Stimulated activated memory B cell treated with anti-CD40 and anti-IgM and Interleukin-4, amounts not matched to agents 10 μg/mL and 1 μg/mL and 100 μg/mL, for 72 hours (primary cell): ENCODE measurements around the gene EEF1A2.

Source experiments
- ATAC-seq: fragments of 150-1000 bp; cut with Tn5 transposase; 2 replicates; pipeline ENCODE4 v1.10.0; 2021
- H3K27ac Mint-ChIP-seq: one replicate; pipeline ENCODE4 v1.8.0; 2022; ENCODE audit warnings: mild to moderate bottlenecking, mixed read lengths
- H3K27me3 Mint-ChIP-seq: one replicate; pipeline ENCODE4 v1.8.0; 2022; ENCODE audit warnings: mixed read lengths
- H3K36me3 Mint-ChIP-seq: one replicate; pipeline ENCODE4 v1.8.0; 2022; ENCODE audit warnings: mixed read lengths
- H3K4me1 Mint-ChIP-seq: one replicate; pipeline ENCODE4 v1.8.0; 2022; ENCODE audit warnings: mixed read lengths
- H3K4me3 Mint-ChIP-seq: one replicate; pipeline ENCODE4 v1.8.0; 2022; ENCODE audit warnings: mild to moderate bottlenecking, moderate library complexity, mixed read lengths
- H3K9me3 Mint-ChIP-seq: one replicate; pipeline ENCODE4 v1.8.0; 2022; ENCODE audit warnings: mixed read lengths

EEF1A2 gene

DNA sequence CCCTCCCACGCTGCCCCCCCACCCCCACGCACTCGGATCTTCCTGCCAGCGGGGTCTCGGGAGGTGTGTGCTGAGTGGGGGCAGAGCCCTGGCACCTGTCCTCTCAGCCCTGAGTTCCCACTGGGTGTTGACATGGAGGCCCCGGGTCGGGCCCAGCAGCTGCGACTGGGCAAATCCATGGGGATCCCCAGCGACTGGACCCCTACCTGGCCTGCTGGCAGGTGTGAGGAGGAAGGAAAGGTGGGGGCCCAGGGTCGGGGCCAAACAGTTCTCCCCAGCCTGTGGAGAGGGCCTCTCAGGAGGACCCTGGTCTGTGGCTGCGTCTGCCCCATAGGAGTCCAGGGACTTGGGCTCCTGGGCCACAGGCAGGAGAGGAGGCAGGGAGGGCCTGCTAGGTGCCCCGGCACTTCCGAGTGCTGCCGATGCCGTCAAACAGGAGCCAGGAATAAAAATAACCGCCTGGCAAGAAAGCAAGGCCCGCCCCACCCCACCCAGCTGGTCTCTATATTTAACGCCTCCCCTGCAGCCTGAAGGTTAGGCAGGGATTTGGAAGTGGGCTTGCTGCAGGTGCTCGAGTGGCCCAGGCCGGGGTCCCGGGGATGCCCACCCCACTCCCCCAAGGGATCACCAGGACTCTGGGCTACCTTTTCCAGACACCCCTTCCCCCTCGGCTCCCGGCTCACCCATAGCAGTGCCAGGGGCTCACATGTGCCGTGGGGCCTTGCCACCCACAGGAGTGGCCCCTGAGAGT lies 1.4 kb upstream of the EEF1A2 start:
- Mint-ChIP-seq H3K27ac (no peak overlapping the region), H3K4me1 (peaks cover 13% of the 10 kb centered on the region), H3K4me3 (no peak overlapping the region), H3K36me3 (no peaks in the 10 kb centered on the region), H3K27me3 (peaks cover 35% of the 10 kb centered on the region), H3K9me3 (peaks cover 4% of the 10 kb centered on the region)
- no peak for ATAC-seq

DNA sequence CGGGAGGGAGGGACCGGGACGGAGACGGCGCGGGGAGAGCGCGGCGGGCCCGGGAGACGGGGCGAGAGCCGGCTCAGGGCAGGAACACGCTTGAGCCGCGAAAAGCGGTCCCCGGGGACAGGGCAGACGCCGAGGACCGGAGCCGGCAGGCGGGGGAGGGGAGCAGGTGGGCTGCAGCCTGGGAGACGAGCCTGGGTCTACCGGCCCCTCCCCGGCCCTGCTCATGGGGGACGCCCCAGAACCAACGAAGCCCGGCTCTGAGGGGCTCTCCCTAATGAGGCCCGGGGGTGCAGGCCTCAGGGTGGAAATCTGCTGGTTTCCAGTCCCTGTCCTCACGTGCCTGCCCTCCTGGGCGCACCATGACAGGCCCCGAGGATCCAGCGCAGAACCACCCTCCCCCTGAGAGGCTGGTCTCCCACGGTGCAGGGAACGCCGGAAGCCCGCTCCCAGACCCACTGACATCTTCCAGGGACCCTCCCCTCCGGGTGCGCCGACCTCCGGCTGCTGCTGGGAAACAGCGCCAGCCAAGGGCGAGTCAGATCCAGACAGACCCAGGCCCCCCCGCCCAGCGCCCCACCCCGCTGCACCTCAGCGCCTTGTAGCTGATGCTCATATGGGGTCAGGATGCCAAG lies 571 bp upstream of the EEF1A2 start:
- no peak for ATAC-seq
- Mint-ChIP-seq H3K4me3 (peak overlapping the region; percentile 31), H3K4me1 (peaks cover 13% of the 10 kb centered on the region), H3K36me3 (no peaks in the 10 kb centered on the region), H3K27me3 (peaks cover 28% of the 10 kb centered on the region), H3K27ac (no peak overlapping the region), H3K9me3 (no peaks in the 10 kb centered on the region)

DNA sequence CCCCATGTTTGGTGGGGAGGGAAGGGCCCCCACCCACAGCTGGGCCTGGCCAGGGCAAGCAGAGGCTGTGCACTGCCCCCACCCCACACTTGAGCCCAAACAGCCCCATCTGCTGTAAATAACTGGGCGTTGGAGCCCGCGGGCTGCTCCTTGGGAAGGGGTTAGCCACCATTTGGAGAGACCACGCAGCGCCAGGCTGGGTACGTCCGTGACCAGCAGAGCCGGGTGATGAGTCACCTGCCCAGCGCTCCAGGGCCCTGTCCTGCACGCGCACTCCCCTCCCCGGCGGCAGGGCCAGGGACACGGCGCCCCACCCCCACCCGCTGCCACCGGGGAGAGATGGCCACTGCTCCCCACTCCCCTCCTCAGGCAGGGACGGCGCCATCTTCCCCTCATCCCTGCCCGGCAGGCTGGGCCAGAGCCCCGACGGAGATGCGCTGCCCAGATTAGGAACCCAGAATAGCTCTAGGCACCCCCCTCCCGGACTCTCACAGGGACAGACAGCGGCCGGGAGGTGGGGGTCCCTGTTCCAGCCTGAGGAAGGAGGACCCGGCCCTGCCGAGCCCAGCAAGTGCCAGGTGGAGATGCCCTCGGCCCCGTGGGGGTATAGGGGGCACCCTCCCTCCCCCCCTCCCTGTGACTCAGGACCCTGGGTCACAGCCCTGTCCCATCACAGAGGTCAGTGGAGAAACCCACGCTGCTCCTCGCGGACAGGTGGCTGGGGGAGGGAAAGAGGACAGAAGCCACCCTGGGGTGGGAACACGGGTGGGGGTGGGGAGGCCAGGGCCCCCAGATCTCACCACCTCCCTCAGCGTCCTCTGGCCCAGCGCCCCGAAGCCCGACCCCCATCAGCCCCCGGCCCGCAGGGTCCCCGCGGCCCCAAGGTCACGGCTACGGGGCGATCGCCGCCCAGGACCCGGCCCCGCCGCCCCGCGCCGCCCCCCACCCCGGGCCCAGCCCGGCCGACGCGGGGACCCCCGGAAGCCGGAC lies 642 bp downstream of the EEF1A2 start:
- Mint-ChIP-seq H3K36me3 (no peaks in the 10 kb centered on the region), H3K4me1 (peaks cover 13% of the 10 kb centered on the region), H3K27ac (no peak overlapping the region), H3K4me3 (peak overlapping the region; percentile 42), H3K27me3 (peaks cover 28% of the 10 kb centered on the region), H3K9me3 (no peaks in the 10 kb centered on the region)
- peak; percentile 1 for ATAC-seq

DNA sequence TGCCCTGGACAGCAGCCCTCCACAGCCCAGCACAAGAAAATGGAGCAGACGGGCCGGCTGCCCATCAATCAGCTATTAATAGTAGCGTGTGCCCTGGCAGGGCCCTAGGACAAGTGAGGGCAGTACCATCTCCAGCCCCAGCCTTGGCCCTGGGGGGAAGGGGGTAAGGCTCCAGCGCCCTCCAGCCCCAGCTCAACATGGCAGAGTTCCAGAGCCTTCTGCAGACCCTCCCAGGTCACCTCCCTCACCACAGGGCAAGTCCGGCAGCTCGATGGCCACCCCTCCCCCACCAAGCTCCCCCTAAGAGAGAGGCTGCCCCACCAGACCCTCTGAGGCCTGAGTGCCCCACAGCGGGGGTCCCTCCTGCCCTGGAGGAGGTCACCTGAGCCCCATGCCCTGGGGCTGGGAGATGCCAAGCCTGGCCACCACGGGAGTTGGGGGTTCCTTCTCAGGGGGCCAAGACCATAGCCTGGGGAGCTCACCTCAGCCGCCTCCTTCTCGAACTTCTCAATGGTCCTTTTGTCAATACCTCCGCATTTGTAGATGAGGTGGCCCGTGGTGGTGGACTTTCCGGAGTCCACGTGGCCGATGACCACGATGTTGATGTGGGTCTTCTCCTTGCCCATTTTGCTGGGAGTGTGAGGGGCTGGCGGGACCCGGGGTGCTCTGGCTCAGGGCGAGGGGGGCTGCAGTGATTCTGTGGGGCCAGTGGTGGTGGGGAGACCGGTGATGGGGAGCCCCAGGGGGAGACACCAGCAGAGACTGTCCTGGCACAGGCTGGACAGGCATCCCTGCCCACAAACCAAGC lies 1.5 kb downstream of the EEF1A2 start:
- Mint-ChIP-seq H3K4me1 (peaks cover 13% of the 10 kb centered on the region), H3K4me3 (no peak overlapping the region), H3K27me3 (peaks cover 35% of the 10 kb centered on the region), H3K27ac (no peak overlapping the region), H3K9me3 (peaks cover 5% of the 10 kb centered on the region), H3K36me3 (no peaks in the 10 kb centered on the region)
- ATAC-seq, result no peak

DNA sequence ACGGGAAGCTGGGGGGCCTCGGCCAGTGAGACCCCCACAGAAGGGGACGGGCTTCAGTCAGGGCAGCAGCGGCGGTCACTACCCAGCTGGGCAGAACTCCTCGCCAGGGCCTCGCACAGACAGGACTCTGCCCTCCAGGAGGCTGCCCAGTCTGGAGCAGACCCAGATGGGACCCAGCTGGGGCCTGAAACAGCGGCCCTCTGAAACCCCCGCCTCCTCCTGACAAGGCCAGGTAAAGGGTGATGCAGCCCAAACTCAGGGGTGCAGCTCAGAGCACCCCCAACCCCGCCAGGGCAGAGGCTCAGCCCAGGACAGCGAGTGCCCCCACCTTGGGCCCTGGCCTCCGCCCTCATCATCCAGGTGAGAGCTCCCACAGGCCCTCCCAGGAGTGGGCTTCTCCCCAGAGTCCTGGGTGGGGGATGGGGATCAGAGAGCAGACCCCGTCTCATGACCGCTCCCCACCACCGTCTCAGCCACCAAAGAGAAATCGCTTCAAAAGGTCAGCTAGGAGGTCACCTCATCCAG lies 2.2 kb downstream of the EEF1A2 start:
- Mint-ChIP-seq H3K27me3 (peaks cover 42% of the 10 kb centered on the region), H3K4me3 (peak overlapping the region; percentile 59), H3K9me3 (peaks cover 11% of the 10 kb centered on the region), H3K4me1 (peaks cover 13% of the 10 kb centered on the region), H3K36me3 (no peaks in the 10 kb centered on the region), H3K27ac (no peak overlapping the region)
- no peak for ATAC-seq

DNA sequence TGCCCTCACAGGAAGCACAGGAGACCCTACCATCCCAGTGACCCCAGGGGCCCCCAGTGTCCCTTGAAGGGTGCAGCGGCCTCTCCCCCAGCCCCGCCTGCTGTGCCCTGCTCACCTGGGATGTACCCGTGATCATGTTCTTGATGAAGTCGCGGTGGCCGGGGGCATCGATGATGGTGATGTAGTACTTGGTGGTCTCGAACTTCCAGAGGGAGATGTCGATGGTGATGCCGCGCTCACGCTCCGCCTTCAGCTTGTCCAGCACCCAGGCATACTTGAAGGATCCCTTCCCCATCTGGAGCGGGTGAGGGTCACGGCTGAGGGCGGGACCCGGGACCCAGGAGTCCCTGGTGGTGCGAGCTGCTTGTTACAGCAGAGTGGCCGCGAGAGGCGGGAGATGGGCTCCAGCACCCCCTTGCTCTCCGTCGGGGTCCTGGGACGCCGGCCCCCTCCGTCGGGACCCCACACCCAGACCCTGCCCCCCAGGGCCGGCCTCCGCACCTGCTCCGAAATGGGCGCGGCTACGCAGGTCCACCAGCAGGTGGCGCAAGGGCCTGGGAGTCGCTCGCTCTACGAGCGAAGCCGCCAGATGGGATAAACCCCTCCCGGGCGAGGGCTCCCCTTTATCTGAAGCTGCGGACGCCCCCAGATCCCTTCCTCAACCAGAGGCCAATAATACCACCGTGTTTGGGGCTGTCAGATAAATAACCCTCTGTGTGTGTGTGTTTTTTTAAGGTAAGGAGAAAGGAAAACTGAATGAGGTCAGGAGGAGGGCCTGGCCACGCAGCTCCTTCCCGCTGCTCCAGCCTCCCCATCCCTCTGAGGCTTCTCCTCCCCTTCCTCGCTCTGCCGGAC lies 2.9 kb downstream of the EEF1A2 start:
- Mint-ChIP-seq H3K9me3 (peaks cover 14% of the 10 kb centered on the region), H3K4me3 (peak overlapping the region; percentile 59), H3K36me3 (no peaks in the 10 kb centered on the region), H3K27ac (no peak overlapping the region), H3K27me3 (peaks cover 49% of the 10 kb centered on the region), H3K4me1 (peaks cover 13% of the 10 kb centered on the region)
- ATAC-seq, result peak; percentile 52

DNA sequence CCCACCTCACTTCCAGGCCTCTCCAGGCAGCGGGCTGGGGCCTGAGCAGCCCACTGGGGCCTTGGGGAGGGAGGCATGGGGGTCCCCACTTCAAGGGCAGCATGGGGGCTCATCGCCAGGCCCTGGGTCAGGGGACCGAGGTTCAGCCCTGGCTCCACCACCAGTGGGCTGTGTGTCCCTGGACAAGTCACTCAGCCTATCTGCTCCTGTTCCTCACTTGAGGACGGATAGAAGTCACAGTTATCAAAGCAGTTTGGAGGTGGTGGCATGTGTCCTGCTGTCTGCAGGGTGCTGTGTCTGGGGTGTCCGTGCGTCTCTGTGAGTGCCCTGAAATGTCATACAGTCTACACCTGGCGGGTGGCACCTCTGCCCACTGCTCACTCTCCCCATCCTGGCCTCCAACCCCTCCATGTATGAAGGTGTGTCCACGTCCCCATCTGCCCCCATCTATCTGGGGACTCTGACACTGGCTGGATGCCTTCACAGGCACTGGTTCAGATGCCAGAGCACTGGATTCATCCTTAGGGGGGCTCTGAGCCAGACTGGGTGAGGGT lies 3.6 kb downstream of the EEF1A2 start:
- Mint-ChIP-seq H3K9me3 (peaks cover 14% of the 10 kb centered on the region), H3K36me3 (no peaks in the 10 kb centered on the region), H3K27me3 (peaks cover 55% of the 10 kb centered on the region), H3K27ac (no peak overlapping the region), H3K4me1 (peaks cover 13% of the 10 kb centered on the region), H3K4me3 (no peak overlapping the region)
- ATAC-seq, result no peak

DNA sequence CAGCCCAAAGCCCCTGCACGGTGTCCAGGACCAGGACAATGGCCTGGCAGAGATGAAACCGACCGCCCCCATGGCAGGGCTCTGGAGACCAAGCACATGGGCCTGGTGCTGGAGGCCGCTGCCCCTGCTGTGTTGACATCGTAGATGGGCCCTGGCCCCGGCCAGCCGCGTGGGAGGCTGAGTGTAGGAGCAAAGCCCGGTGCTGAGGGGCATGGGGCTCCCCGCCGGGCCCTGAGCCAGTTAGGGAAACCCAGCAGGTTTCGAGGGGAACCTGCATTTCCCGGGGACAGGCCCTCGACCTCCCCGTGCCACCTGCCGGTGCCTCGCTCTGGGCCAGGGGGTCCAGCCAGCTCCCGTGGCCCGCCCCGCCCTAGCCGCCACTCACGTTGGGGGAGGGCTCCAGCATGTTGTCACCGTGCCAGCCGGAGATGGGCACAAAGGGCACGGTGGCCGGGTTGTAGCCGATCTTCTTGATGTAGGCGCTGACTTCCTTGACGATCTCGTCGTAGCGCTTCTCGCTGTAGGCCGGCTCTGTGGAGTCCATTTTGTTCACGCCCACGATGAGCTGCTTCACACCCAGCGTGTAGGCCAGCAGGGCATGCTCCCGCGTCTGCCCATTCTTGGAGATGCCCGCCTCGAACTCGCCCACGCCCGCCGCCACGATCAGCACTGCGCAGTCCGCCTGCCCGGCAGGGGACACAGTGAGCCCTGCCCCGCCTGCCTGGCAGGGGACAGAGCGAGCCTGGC lies 4.3 kb downstream of the EEF1A2 start:
- Mint-ChIP-seq H3K9me3 (peaks cover 14% of the 10 kb centered on the region), H3K4me3 (no peak overlapping the region), H3K4me1 (peaks cover 13% of the 10 kb centered on the region), H3K36me3 (no peaks in the 10 kb centered on the region), H3K27me3 (peaks cover 62% of the 10 kb centered on the region), H3K27ac (no peak overlapping the region)
- ATAC-seq, result no peak

DNA sequence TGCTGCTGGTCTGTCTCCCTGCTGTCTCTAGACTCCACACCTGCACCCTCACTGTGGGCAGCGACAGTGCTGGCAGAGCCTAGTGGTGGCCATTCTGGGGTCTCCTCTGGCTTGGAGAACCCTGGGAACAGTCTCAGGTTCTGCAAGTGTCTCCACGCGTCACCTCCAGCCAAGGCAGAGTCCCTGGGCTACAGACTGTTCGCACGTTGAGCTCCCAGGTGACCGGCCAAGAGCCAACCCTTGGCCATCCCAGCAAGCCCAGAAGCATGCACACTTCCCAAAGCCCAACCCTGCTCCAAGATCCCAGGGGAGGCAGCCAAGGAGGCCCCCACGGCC lies 4.8 kb downstream of the EEF1A2 start:
- peaks cover 14% of the 10 kb centered on the region for H3K9me3 Mint-ChIP-seq
- no peak overlapping the region for H3K27ac Mint-ChIP-seq
- H3K4me3 Mint-ChIP-seq, result no peak overlapping the region
- no peaks in the 10 kb centered on the region for H3K36me3 Mint-ChIP-seq
- peaks cover 13% of the 10 kb centered on the region for H3K4me1 Mint-ChIP-seq
- peaks cover 66% of the 10 kb centered on the region for H3K27me3 Mint-ChIP-seq
- ATAC-seq, result no peak

DNA sequence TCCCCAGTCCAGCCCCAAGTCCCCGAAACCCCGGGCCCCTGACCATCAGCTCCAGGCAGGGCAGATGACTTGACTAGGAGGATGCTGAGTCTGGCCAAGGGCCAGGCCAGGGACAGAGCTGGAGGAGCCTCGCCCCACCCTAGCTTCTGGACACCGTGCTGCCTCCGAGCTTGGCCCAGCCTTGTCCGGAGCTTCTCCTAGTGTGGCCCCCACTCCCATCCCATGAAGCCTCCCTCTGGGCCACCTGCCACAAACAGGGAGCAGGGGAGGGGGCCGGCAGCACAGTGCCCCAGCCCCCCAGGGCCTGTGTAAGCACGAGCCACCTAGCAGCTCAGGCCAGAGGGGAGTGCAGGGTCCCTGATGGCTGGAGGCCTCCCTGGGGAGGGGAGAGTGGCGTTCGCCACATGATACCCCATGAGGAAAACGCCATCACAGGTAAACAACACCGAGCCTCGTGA lies 5.3 kb downstream of the EEF1A2 start:
- Mint-ChIP-seq H3K27me3 (peaks cover 66% of the 10 kb centered on the region), H3K36me3 (no peaks in the 10 kb centered on the region), H3K4me3 (no peak overlapping the region), H3K4me1 (peaks cover 13% of the 10 kb centered on the region), H3K27ac (no peak overlapping the region), H3K9me3 (peaks cover 14% of the 10 kb centered on the region)
- ATAC-seq, result no peak

DNA sequence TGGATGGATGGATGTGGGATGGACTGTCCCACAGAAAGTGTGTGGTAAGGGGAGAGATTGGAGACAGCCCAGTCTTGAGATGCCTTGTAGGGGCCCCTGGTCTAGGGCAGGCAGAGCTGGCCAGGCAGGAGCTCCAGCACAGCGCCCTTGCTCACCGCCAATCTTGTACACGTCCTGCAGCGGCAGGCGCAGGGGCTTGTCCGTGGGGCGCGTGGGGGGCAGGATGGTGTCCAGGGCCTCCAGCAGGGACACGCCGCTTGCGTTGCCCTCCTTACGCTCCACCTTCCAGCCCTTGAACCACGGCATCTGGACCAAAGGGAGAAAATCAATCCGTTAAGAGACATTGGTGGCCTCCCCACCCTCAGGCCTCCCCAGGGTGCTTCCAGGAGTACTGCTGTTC lies 5.9 kb downstream of the EEF1A2 start:
- no peak for ATAC-seq
- H3K4me3 Mint-ChIP-seq, result no peak overlapping the region
- no peak overlapping the region for H3K27ac Mint-ChIP-seq

DNA sequence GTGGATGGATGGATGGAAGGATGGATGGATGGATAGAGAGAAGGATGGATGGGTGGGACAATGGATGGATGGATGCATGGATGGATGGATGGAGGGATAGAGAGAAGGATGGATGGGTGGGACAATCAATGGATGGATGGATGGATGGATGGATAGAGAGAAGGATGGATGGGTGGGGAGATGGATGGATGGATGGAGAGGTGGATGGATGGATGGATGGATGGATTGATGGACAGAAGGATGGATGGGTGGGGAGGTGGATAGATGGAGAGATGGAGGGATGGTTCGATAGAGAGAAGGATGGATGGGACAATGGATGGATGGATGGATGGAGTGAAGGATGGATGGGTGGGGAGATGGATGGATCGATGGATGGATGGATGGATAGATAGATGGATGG lies 6.4 kb downstream of the EEF1A2 start:
- peaks cover 13% of the 10 kb centered on the region for H3K4me1 Mint-ChIP-seq
- no peaks in the 10 kb centered on the region for H3K36me3 Mint-ChIP-seq
- H3K9me3 Mint-ChIP-seq, result peaks cover 14% of the 10 kb centered on the region
- H3K4me3 Mint-ChIP-seq, result no peak overlapping the region
- peaks cover 60% of the 10 kb centered on the region for H3K27me3 Mint-ChIP-seq
- no peak for ATAC-seq
- no peak overlapping the region for H3K27ac Mint-ChIP-seq

More for the DNA sequence above, 5.9 kb downstream of the EEF1A2 start:
- Mint-ChIP-seq H3K36me3 (no peaks in the 10 kb centered on the region), H3K4me1 (peaks cover 13% of the 10 kb centered on the region), H3K9me3 (peaks cover 14% of the 10 kb centered on the region), H3K27me3 (peaks cover 62% of the 10 kb centered on the region)

DNA sequence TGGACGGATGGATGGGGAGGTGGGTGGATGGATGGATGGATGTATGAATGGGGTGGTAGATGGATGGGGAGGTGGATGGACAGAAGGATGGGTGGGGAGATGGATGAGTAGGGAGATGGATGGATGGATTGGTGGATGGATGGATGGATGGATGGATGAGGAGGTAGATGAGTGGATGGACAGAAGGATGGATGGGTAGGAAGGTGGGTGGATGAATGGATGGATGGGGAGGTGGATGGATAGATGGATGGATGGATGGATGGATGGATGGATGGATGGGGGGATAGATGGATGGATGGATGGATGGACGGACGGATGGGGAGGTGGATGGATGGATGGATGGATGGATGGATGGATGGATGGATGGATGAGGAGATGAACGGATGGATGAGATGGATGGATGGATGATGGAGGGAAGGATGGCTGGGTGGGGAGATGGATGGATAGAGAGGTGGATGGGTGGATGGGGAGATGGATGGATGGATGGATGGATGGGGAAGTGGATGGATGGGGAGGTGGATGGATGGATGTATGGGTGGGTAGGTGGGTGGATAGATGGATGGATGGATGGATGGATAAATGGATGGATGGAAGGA lies 7.2 kb downstream of the EEF1A2 start:
- H3K9me3 Mint-ChIP-seq, result peaks cover 14% of the 10 kb centered on the region
- no peak overlapping the region for H3K4me3 Mint-ChIP-seq
- ATAC-seq, result no peak
- no peaks in the 10 kb centered on the region for H3K36me3 Mint-ChIP-seq
- no peak overlapping the region for H3K27ac Mint-ChIP-seq
- H3K27me3 Mint-ChIP-seq, result peaks cover 59% of the 10 kb centered on the region
- peaks cover 7% of the 10 kb centered on the region for H3K4me1 Mint-ChIP-seq
